ENCODE data around the gene MAS1.
"Not testable (repeated sequence)": the region's sequence is repeated elsewhere in the genome, so short reads cannot be mapped to it uniquely, and the experiment has no call there.

MAS1 gene

GRCh38 chr6:159919800-159920199, 29.0 kb downstream of the MAS1 start:
- no peak for DNase-seq

GRCh38 chr6:159924150-159924549, 33.4 kb downstream of the MAS1 start:
- not testable (repeated sequence) for DNase-seq

- DNase-seq = no peak
Measured at GRCh38 chr6:159926542-159927203, 35.9 kb downstream of the MAS1 start.

- peak; percentile 8 for DNase-seq
Measured at GRCh38 chr6:159929819-159930218, 39.0 kb downstream of the MAS1 start.

- DNase-seq = no peak
Measured at GRCh38 chr6:159931112-159931511, 40.3 kb downstream of the MAS1 start.

GRCh38 chr6:159931846-159932245, 41.1 kb downstream of the MAS1 start:
- no peak for DNase-seq

- no peak for DNase-seq
Measured at GRCh38 chr6:159933077-159933476, 42.3 kb downstream of the MAS1 start.

GRCh38 chr6:159934181-159934580, 43.4 kb downstream of the MAS1 start:
- no peak for DNase-seq

GRCh38 chr6:159935065-159935464, 44.3 kb downstream of the MAS1 start:
- no peak for DNase-seq

GRCh38 chr6:159935633-159936032, 44.8 kb downstream of the MAS1 start:
- DNase-seq = no peak

- no peak for DNase-seq
Measured at GRCh38 chr6:159939591-159940016, 48.8 kb downstream of the MAS1 start.
